Activated CD8-positive, alpha-beta T cell treated with anti-CD3 and anti-CD28 coated beads, Interleukin-2, amount 10 ng/mL, durations not matched to agents 7 days and 5 days (primary cell): ENCODE data around the gene DDO. TPM values are rescaled to one million over a fixed set of nuclear protein-coding genes. Genes with fewer than 3 reads are reported as not detected.

Experiments
- ATAC-seq: fragments of 150-1000 bp; cut with Tn5 transposase; one replicate; pipeline ENCODE4 v1.10.0; 2021; ENCODE audit warnings: moderate library complexity
- CTCF ChIA-PET: fragments of 350-600 bp; sonication (Branson Sonifier 250); formaldehyde crosslinking; loops from one replicate; lab custom pipeline; 2021; ENCODE audit warnings: antibody characterized with exemption; lab: Charles Lee
- POLR2A ChIA-PET: fragments of 350-600 bp; sonication (Branson Sonifier 250); formaldehyde crosslinking; loops from one replicate; lab custom pipeline; 2021; ENCODE audit warnings: antibody characterized with exemption; lab: Charles Lee
- DNase-seq: peaks from one replicate; pipeline ENCODE4 v3.0.0-alpha.2; 2020
- H3K27ac Mint-ChIP-seq: one replicate; pipeline ENCODE4 v1.8.0; 2021; ENCODE audit warnings: mild to moderate bottlenecking, mixed read lengths
- H3K27me3 Mint-ChIP-seq: one replicate; pipeline ENCODE4 v1.8.0; 2021; ENCODE audit warnings: low read depth, mixed read lengths
- H3K36me3 Mint-ChIP-seq: one replicate; pipeline ENCODE4 v1.8.0; 2021; ENCODE audit warnings: low read depth, mixed read lengths
- H3K4me1 Mint-ChIP-seq: one replicate; pipeline ENCODE4 v1.8.0; 2021; ENCODE audit warnings: low read depth, mixed read lengths
- H3K4me3 Mint-ChIP-seq: one replicate; pipeline ENCODE4 v1.8.0; 2021; ENCODE audit warnings: mild to moderate bottlenecking, mixed read lengths
- H3K9me3 Mint-ChIP-seq: one replicate; pipeline ENCODE4 v1.8.0; 2022; ENCODE audit warnings: mixed read lengths; ENCODE audit not compliant: insufficient read depth
- total RNA-seq, 2 experiments: library from RNA; stranded (reverse); gene quantifications; one replicate each; pipeline ENCODE4 v1.2.3, GENCODE V29; 2021

The DDO gene
- total RNA-seq, 2 experiments from 2014 or later = not detected

- POLR2A ChIA-PET = no interaction called here
- no peak for ATAC-seq
Measured at GRCh38 chr6:110363748-110364147, 51.6 kb downstream of the DDO start.

GRCh38 chr6:110360676-110361075 lies 54.7 kb downstream of the DDO start:
- no peak for DNase-seq
- no peaks in the 10 kb centered on the region for H3K36me3 Mint-ChIP-seq
- H3K4me1 Mint-ChIP-seq = peaks cover 6% of the 10 kb centered on the region
- ATAC-seq = no peak
- H3K9me3 Mint-ChIP-seq = no peaks in the 10 kb centered on the region
- peaks cover 30% of the 10 kb centered on the region for H3K27me3 Mint-ChIP-seq
- H3K4me3 Mint-ChIP-seq = no peak overlapping the region
- POLR2A ChIA-PET = no interaction called here
- CTCF ChIA-PET = no interaction called here
- H3K27ac Mint-ChIP-seq = no peak overlapping the region

More at GRCh38 chr6:110363748-110364147, 51.6 kb downstream of the DDO start:
- DNase-seq = no peak
- CTCF ChIA-PET = no interaction called here
- H3K4me1 Mint-ChIP-seq = peaks cover 19% of the 10 kb centered on the region
- H3K27me3 Mint-ChIP-seq = peaks cover 12% of the 10 kb centered on the region
- H3K9me3 Mint-ChIP-seq = no peaks in the 10 kb centered on the region
- no peak overlapping the region for H3K4me3 Mint-ChIP-seq
- H3K36me3 Mint-ChIP-seq = no peaks in the 10 kb centered on the region
- H3K27ac Mint-ChIP-seq = no peak overlapping the region

GRCh38 chr6:110359556-110359955 lies 55.8 kb downstream of the DDO start:
- POLR2A ChIA-PET = no interaction called here
- no peak for ATAC-seq

GRCh38 chr6:110358553-110359160 lies 56.7 kb downstream of the DDO start:
- Mint-ChIP-seq H3K4me1 (peaks cover 6% of the 10 kb centered on the region), H3K36me3 (no peaks in the 10 kb centered on the region), H3K27ac (no peak overlapping the region), H3K9me3 (no peaks in the 10 kb centered on the region), H3K27me3 (peaks cover 32% of the 10 kb centered on the region), H3K4me3 (peak overlapping the region; percentile 10)
- DNase-seq (no peak), ATAC-seq (no peak)
- ChIA-PET POLR2A (no interaction called here), CTCF (no interaction called here)

More at GRCh38 chr6:110359556-110359955, 55.8 kb downstream of the DDO start:
- no peak for DNase-seq
- Mint-ChIP-seq H3K4me3 (no peak overlapping the region), H3K27ac (no peak overlapping the region), H3K4me1 (peaks cover 6% of the 10 kb centered on the region), H3K9me3 (no peaks in the 10 kb centered on the region), H3K27me3 (peaks cover 33% of the 10 kb centered on the region), H3K36me3 (no peaks in the 10 kb centered on the region)
- CTCF ChIA-PET = no interaction called here

- Mint-ChIP-seq H3K9me3 (no peaks in the 10 kb centered on the region), H3K27me3 (peaks cover 32% of the 10 kb centered on the region), H3K4me1 (peaks cover 6% of the 10 kb centered on the region), H3K4me3 (peak within 1 kb of the TSS; percentile 73), H3K36me3 (no peaks in the 10 kb centered on the region), H3K27ac (no peak within 1 kb of the TSS)
- DNase-seq = peak; percentile 23
- ChIA-PET CTCF (no interaction called here), POLR2A (no interaction called here)
- ATAC-seq = peak; percentile 77
Measured at GRCh38 chr6:110357664-110358552, 57.5 kb downstream of the DDO start, which contains the start of gene METTL24. METTL24 (minus strand) TSS chr6:110358349; CDS start chr6:110358272, 77 bp downstream.

- peaks cover 35% of the 10 kb centered on the region for H3K27me3 Mint-ChIP-seq
- DNase-seq (no peak), ATAC-seq (peak; percentile 13)
- H3K36me3 Mint-ChIP-seq = no peaks in the 10 kb centered on the region
- ChIA-PET POLR2A (no interaction called here), CTCF (no interaction called here)
- peak overlapping the region; percentile 73 for H3K4me3 Mint-ChIP-seq
- no peak overlapping the region for H3K27ac Mint-ChIP-seq
- H3K4me1 Mint-ChIP-seq = peaks cover 6% of the 10 kb centered on the region
- no peaks in the 10 kb centered on the region for H3K9me3 Mint-ChIP-seq
Measured at GRCh38 chr6:110357298-110357663, 58.1 kb downstream of the DDO start.

- Mint-ChIP-seq H3K4me1 (peaks cover 6% of the 10 kb centered on the region), H3K9me3 (no peaks in the 10 kb centered on the region), H3K27me3 (peaks cover 35% of the 10 kb centered on the region), H3K36me3 (no peaks in the 10 kb centered on the region), H3K4me3 (no peak overlapping the region), H3K27ac (no peak overlapping the region)
- POLR2A ChIA-PET = no interaction called here
- CTCF ChIA-PET = no interaction called here
- no peak for DNase-seq
- ATAC-seq = no peak
Measured at GRCh38 chr6:110356778-110357177, 58.6 kb downstream of the DDO start.

GRCh38 chr6:110355727-110356126 lies 59.6 kb downstream of the DDO start:
- Mint-ChIP-seq H3K27ac (no peak overlapping the region), H3K9me3 (no peaks in the 10 kb centered on the region), H3K4me1 (peaks cover 6% of the 10 kb centered on the region), H3K4me3 (no peak overlapping the region), H3K36me3 (no peaks in the 10 kb centered on the region), H3K27me3 (peaks cover 35% of the 10 kb centered on the region)
- ChIA-PET POLR2A (no interaction called here), CTCF (interaction anchor here (2.4 kb wide), 1 partner anchor 10 kb away, joined by 8 read pairs; no protein-coding TSS in a partner anchor)
- DNase-seq (no peak), ATAC-seq (no peak)

GRCh38 chr6:110355022-110355421 lies 60.4 kb downstream of the DDO start:
- CTCF ChIA-PET = interaction anchor here (1.0 to 2.4 kb wide), 5 partner anchors 10 to 315 kb away, joined by 3 to 8 read pairs (median 4); no protein-coding TSS in a partner anchor
- H3K9me3 Mint-ChIP-seq = no peaks in the 10 kb centered on the region
- no peaks in the 10 kb centered on the region for H3K36me3 Mint-ChIP-seq
- POLR2A ChIA-PET = no interaction called here
- no peak for DNase-seq
- ATAC-seq = no peak
- no peak overlapping the region for H3K4me3 Mint-ChIP-seq
- peaks cover 6% of the 10 kb centered on the region for H3K4me1 Mint-ChIP-seq
- no peak overlapping the region for H3K27ac Mint-ChIP-seq
- peaks cover 35% of the 10 kb centered on the region for H3K27me3 Mint-ChIP-seq

GRCh38 chr6:110354153-110354552 lies 61.2 kb downstream of the DDO start:
- POLR2A ChIA-PET = no interaction called here
- H3K27me3 Mint-ChIP-seq = peaks cover 29% of the 10 kb centered on the region
- H3K27ac Mint-ChIP-seq = no peak overlapping the region

GRCh38 chr6:110353457-110354001 lies 61.8 kb downstream of the DDO start:
- ChIA-PET POLR2A (no interaction called here), CTCF (interaction anchor here (1.1 to 2.4 kb wide), 3 partner anchors 12 to 314 kb away, joined by 4 to 8 read pairs (median 5); no protein-coding TSS in a partner anchor)
- Mint-ChIP-seq H3K4me1 (peaks cover 6% of the 10 kb centered on the region), H3K27ac (no peak overlapping the region), H3K4me3 (no peak overlapping the region), H3K27me3 (peaks cover 23% of the 10 kb centered on the region), H3K36me3 (no peaks in the 10 kb centered on the region), H3K9me3 (no peaks in the 10 kb centered on the region)
- no peak for ATAC-seq
- DNase-seq = no peak

More at GRCh38 chr6:110354153-110354552, 61.2 kb downstream of the DDO start:
- H3K36me3 Mint-ChIP-seq = no peaks in the 10 kb centered on the region
- CTCF ChIA-PET = interaction anchor here (1.0 to 2.4 kb wide), 6 partner anchors 11 to 314 kb away, joined by 3 to 8 read pairs (median 4); no protein-coding TSS in a partner anchor
- H3K4me3 Mint-ChIP-seq = no peak overlapping the region
- ATAC-seq = no peak
- no peaks in the 10 kb centered on the region for H3K9me3 Mint-ChIP-seq
- H3K4me1 Mint-ChIP-seq = peaks cover 6% of the 10 kb centered on the region
- no peak for DNase-seq
